ENCODE results near the gene SAP25. TPM values are rescaled to one million over a fixed set of nuclear protein-coding genes. Genes with fewer than 3 reads are reported as not detected.

SAP25 gene
- total RNA-seq, 1 experiment from 2014 or later = 3.0 TPM

DNA sequence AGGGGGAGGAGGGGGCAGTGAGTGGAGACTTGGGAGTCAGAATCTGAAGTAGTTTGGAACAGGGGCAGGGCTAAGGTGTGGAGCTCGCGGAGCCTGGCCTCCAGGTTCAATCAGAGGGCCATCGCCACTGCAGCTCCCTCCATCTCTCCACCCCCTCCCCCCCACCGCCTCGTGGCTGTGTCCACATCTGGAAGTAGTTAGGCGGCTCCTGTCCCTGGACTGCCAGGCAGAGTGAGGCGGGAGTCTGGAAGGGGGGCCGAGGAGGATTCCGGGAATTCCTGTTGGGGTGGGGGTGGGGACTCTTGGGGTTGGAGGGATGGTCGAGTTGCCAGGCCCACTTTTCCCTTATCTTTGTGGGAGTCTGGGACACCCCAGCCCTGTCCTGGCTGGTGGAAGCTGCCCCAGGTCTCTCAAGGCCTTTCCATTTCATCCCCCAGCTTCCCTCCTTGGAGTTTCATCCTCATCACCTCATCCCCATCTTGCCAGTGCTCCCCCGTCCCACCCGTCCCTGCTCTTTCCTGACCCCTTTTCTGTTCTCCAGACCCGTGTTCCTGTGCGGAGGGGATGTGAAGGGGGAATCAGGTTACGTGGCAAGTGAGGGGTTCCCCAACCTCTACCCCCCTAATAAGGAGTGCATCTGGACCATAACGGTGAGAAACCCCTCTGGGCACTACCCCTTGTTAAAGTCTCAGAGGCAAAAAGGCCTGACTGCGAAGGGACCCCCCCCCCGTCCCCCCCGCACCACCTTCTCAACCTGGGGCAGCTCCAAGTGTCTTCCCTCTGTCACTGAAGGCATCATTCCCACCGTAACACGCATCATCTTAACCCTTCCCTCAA, 29.4 kb upstream of the SAP25 start:
- DNase-seq (ENCODE audit: low read depth, low spot score) = no peak
- in situ Hi-C loops (cut with HindIII; ENCODE audit: low pct_unique_long_range_greater_than_20kb, low sequenced_read_pairs) = no loop called here
- ATAC-seq = no peak
- H3K4me3 ChIP-seq (ENCODE audit: low read depth in 2 of 2, low read length in 2 of 2) = peak overlapping the region; percentile 51 to 67; a peak in 3 of 4 replicates
- ChIA-PET POLR2A (interaction anchor here (0.6 kb wide), 1 partner anchor 18 kb away, joined by 4 read pairs; no protein-coding TSS in a partner anchor), CTCF (interaction anchor here (0.7 to 1.6 kb wide), 3 partner anchors 23 to 43 kb away, joined by 3 to 8 read pairs (median 7); no protein-coding TSS in a partner anchor)
- no TSS peak for BruUV-seq (replicated peaks)
- TF ChIP-seq, protein P1, sequence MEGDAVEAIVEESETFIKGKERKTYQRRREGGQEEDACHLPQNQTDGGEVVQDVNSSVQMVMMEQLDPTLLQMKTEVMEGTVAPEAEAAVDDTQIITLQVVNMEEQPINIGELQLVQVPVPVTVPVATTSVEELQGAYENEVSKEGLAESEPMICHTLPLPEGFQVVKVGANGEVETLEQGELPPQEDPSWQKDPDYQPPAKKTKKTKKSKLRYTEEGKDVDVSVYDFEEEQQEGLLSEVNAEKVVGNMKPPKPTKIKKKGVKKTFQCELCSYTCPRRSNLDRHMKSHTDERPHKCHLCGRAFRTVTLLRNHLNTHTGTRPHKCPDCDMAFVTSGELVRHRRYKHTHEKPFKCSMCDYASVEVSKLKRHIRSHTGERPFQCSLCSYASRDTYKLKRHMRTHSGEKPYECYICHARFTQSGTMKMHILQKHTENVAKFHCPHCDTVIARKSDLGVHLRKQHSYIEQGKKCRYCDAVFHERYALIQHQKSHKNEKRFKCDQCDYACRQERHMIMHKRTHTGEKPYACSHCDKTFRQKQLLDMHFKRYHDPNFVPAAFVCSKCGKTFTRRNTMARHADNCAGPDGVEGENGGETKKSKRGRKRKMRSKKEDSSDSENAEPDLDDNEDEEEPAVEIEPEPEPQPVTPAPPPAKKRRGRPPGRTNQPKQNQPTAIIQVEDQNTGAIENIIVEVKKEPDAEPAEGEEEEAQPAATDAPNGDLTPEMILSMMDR (IDR thresholded peaks at IDR 0.05) = no peak
- no peak for TF ChIP-seq POLR2AphosphoS5 (IDR thresholded peaks at IDR 0.05; ENCODE audit: low read depth, low read length)
- TF ChIP-seq SIN3A (IDR thresholded peaks at IDR 0.05; ENCODE audit: borderline replicate concordance, insufficient read depth, low read depth, low read length) = no peak
- TF ChIP-seq, protein P2, sequence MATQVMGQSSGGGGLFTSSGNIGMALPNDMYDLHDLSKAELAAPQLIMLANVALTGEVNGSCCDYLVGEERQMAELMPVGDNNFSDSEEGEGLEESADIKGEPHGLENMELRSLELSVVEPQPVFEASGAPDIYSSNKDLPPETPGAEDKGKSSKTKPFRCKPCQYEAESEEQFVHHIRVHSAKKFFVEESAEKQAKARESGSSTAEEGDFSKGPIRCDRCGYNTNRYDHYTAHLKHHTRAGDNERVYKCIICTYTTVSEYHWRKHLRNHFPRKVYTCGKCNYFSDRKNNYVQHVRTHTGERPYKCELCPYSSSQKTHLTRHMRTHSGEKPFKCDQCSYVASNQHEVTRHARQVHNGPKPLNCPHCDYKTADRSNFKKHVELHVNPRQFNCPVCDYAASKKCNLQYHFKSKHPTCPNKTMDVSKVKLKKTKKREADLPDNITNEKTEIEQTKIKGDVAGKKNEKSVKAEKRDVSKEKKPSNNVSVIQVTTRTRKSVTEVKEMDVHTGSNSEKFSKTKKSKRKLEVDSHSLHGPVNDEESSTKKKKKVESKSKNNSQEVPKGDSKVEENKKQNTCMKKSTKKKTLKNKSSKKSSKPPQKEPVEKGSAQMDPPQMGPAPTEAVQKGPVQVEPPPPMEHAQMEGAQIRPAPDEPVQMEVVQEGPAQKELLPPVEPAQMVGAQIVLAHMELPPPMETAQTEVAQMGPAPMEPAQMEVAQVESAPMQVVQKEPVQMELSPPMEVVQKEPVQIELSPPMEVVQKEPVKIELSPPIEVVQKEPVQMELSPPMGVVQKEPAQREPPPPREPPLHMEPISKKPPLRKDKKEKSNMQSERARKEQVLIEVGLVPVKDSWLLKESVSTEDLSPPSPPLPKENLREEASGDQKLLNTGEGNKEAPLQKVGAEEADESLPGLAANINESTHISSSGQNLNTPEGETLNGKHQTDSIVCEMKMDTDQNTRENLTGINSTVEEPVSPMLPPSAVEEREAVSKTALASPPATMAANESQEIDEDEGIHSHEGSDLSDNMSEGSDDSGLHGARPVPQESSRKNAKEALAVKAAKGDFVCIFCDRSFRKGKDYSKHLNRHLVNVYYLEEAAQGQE (IDR thresholded peaks at IDR 0.05; ENCODE audit: insufficient read depth in 1 of 2, low read depth in 2 of 2, low read length in 1 of 2) = no peak
- TF ChIP-seq TCF7L2 (IDR thresholded peaks at IDR 0.05; ENCODE audit: low read depth, low read length) = no peak
- 0 out of 2 replicates have a peak overlapping the region, but pooled peaks have one; percentile 2 for H3K27ac ChIP-seq (ENCODE audit: low read length)
- intact Hi-C loops (cut with micrococcal nuclease; ENCODE audit: unreplicated experiment) = no loop called here
- H3K27me3 ChIP-seq (ENCODE audit: control insufficient read depth, insufficient read depth, low read length) = no peaks in the 10 kb centered on the region
- H3K4me1 ChIP-seq (ENCODE audit: control insufficient read depth, insufficient read depth, low read length) = peaks cover 8% of the 10 kb centered on the region; the same call in 1 of the 2 replicates
- H3K36me3 ChIP-seq (ENCODE audit: control insufficient read depth, insufficient read depth, low read length) = no peaks in the 10 kb centered on the region
- no peaks in the 10 kb centered on the region for H3K9me3 ChIP-seq (ENCODE audit: control insufficient read depth, insufficient read depth, low read depth, low read length)

DNA sequence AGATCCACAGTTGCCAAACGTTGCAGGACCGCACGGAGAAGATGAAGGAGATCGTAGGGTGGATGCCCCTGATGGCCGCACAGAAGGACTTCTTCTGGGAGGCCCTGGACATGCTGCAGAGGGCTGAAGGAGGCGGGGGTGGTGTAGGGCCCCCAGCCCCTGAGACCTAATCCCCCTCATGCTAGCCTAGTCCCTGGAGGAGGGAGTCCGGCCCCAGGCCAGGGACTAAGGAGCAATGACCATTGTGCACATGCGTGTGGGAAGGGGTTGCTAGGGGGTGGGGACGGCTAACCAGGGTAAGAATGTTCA, 27.0 kb upstream of the SAP25 start:
- H3K4me3 ChIP-seq (ENCODE audit: low read depth in 2 of 2, low read length in 2 of 2) = no peak overlapping the region
- no peak overlapping the region for H3K27ac ChIP-seq (ENCODE audit: low read length)
- TF ChIP-seq TCF7L2 (IDR thresholded peaks at IDR 0.05; ENCODE audit: low read depth, low read length) = no peak
- no peak for TF ChIP-seq POLR2AphosphoS5 (IDR thresholded peaks at IDR 0.05; ENCODE audit: low read depth, low read length)
- TF ChIP-seq, protein P2 (IDR thresholded peaks at IDR 0.05; ENCODE audit: insufficient read depth in 1 of 2, low read depth in 2 of 2, low read length in 1 of 2) = no peak
- TF ChIP-seq, protein P1 (IDR thresholded peaks at IDR 0.05) = no peak
- no peak for TF ChIP-seq SIN3A (IDR thresholded peaks at IDR 0.05; ENCODE audit: borderline replicate concordance, insufficient read depth, low read depth, low read length)
- no TSS peak for BruUV-seq (replicated peaks)
- no peaks in the 10 kb centered on the region for H3K36me3 ChIP-seq (ENCODE audit: control insufficient read depth, insufficient read depth, low read length)
- ATAC-seq = no peak
- no peaks in the 10 kb centered on the region for H3K27me3 ChIP-seq (ENCODE audit: control insufficient read depth, insufficient read depth, low read length)
- intact Hi-C loops (cut with micrococcal nuclease; ENCODE audit: unreplicated experiment) (no loop called here), in situ Hi-C loops (cut with HindIII; ENCODE audit: low pct_unique_long_range_greater_than_20kb, low sequenced_read_pairs) (no loop called here)
- H3K9me3 ChIP-seq (ENCODE audit: control insufficient read depth, insufficient read depth, low read depth, low read length) = no peaks in the 10 kb centered on the region
- no peaks in the 10 kb centered on the region; the same call in 1 of the 2 replicates for H3K4me1 ChIP-seq (ENCODE audit: control insufficient read depth, insufficient read depth, low read length)
- DNase-seq (ENCODE audit: low read depth, low spot score) = no peak
- POLR2A ChIA-PET = no interaction called here
- CTCF ChIA-PET = no interaction called here

All from Panc1 (cell line).